Astrocyte (in vitro differentiated cells and primary cell): ENCODE data around the gene PRDM12. TPM values are rescaled to one million over a fixed set of nuclear protein-coding genes. Genes with fewer than 3 reads are reported as not detected.

Experiments used
- DNase-seq: peaks from one replicate; pipeline ENCODE4 v3.0.0-alpha.2; 2010; ENCODE audit warnings: low read depth
- FAIRE-seq: peaks from 2 replicates; lab custom pipeline; 2011; peaks lifted over from hg19 to GRCh38; lab: Jason Lieb, UNC
- H2AFZ ChIP-seq: 2 replicates; pipeline ENCODE4 v1.6.0; 2012; ENCODE audit warnings: low read depth, low read length, inconsistent platforms
- H3K27ac ChIP-seq: 2 replicates; pipeline ENCODE4 v1.5.1; 2011; ENCODE audit warnings: low read depth, low read length, inconsistent platforms
- H3K27me3 ChIP-seq: 2 replicates; pipeline ENCODE4 v1.6.0; 2011; ENCODE audit warnings: low read length, inconsistent platforms; ENCODE audit not compliant: insufficient read depth
- H3K36me3 ChIP-seq: 2 replicates; pipeline ENCODE4 v1.5.1; 2011; ENCODE audit warnings: low read length, inconsistent platforms; ENCODE audit not compliant: insufficient read depth
- H3K4me1 ChIP-seq: 2 replicates; pipeline ENCODE4 v1.5.1; 2011; ENCODE audit warnings: low read length, inconsistent platforms; ENCODE audit not compliant: insufficient read depth
- H3K4me2 ChIP-seq: 2 replicates; pipeline ENCODE4 v1.6.0; 2012; ENCODE audit warnings: low read length, inconsistent platforms
- H3K4me3 ChIP-seq: 2 replicates; pipeline ENCODE4 v1.5.1; 2011; ENCODE audit warnings: low read depth, mild to moderate bottlenecking, low read length, inconsistent platforms; ENCODE audit not compliant: insufficient read depth
- H3K79me2 ChIP-seq: 2 replicates; pipeline ENCODE4 v1.6.0; 2012; ENCODE audit warnings: mild to moderate bottlenecking, low read length, inconsistent platforms; ENCODE audit not compliant: insufficient read depth
- H3K9ac ChIP-seq: 2 replicates; pipeline ENCODE4 v1.6.0; 2012; ENCODE audit warnings: mild to moderate bottlenecking, low read length, inconsistent platforms
- H3K9me3 ChIP-seq: 2 replicates; pipeline ENCODE4 v1.5.1; 2012; ENCODE audit warnings: low read depth, mild to moderate bottlenecking, low read length, inconsistent platforms; ENCODE audit not compliant: insufficient read depth
- H4K20me1 ChIP-seq: 2 replicates; pipeline ENCODE4 v1.6.0; 2012; ENCODE audit warnings: low read length, inconsistent platforms; ENCODE audit not compliant: insufficient read depth
- H3K27ac Mint-ChIP-seq: one replicate; pipeline ENCODE4 v1.8.0; 2021; ENCODE audit warnings: mild to moderate bottlenecking, mixed read lengths; ENCODE audit not compliant: unreplicated experiment
- H3K27me3 Mint-ChIP-seq: one replicate; pipeline ENCODE4 v1.8.0; 2021; ENCODE audit warnings: low read depth, mixed read lengths; ENCODE audit not compliant: unreplicated experiment
- H3K36me3 Mint-ChIP-seq: one replicate; pipeline ENCODE4 v1.8.0; 2021; ENCODE audit warnings: low read depth, mixed read lengths; ENCODE audit not compliant: unreplicated experiment
- H3K4me1 Mint-ChIP-seq: one replicate; pipeline ENCODE4 v1.8.0; 2021; ENCODE audit warnings: low read depth, mixed read lengths; ENCODE audit not compliant: unreplicated experiment
- H3K4me3 Mint-ChIP-seq: one replicate; pipeline ENCODE4 v1.8.0; 2021; ENCODE audit warnings: mild to moderate bottlenecking, moderate library complexity, mixed read lengths; ENCODE audit not compliant: unreplicated experiment
- H3K9me3 Mint-ChIP-seq: one replicate; pipeline ENCODE4 v1.8.0; 2021; ENCODE audit warnings: mild to moderate bottlenecking, mixed read lengths; ENCODE audit not compliant: unreplicated experiment
- CTCF ChIP-seq: IDR thresholded peaks from 2 replicates; pipeline ENCODE4 v1.5.1; 2011; ENCODE audit warnings: low read depth, mild to moderate bottlenecking, inconsistent platforms, low read length, moderate library complexity; ENCODE audit not compliant: insufficient read depth
- EZH2 ChIP-seq: IDR thresholded peaks from 2 replicates; pipeline ENCODE4 v1.6.1; 2012; ENCODE audit warnings: mild to moderate bottlenecking, low read length, inconsistent platforms; ENCODE audit not compliant: insufficient read depth
- total RNA-seq: library from RNA; stranded (reverse); gene quantifications from 2 replicates; pipeline ENCODE4 v1.2.1, GENCODE V29; 2021

Gene PRDM12
- total RNA-seq, 1 donor from 2014 or later, result 0.23 TPM

GRCh38 chr9:130699047-130699446 lies 34.7 kb downstream of the PRDM12 start:
- DNase-seq, result no peak
- H3K27me3 ChIP-seq, result no peaks in the 10 kb centered on the region
- Mint-ChIP-seq H3K9me3 (no peaks in the 10 kb centered on the region), H3K27ac (peak overlapping the region; percentile 43), H3K4me3 (no peak overlapping the region), H3K4me1 (peaks cover 36% of the 10 kb centered on the region), H3K36me3 (peaks cover 36% of the 10 kb centered on the region), H3K27me3 (no peaks in the 10 kb centered on the region)
- peaks cover 15% of the 10 kb centered on the region for H3K4me1 ChIP-seq
- H3K36me3 ChIP-seq, result peaks cover 42% of the 10 kb centered on the region
- H3K79me2 ChIP-seq, result peaks cover 50% of the 10 kb centered on the region
- H4K20me1 ChIP-seq, result peaks cover 62% of the 10 kb centered on the region
- TF ChIP-seq CTCF (no peak), EZH2 (no peak)
- FAIRE-seq, result no peak
- no peak overlapping the region for H3K9ac ChIP-seq
- H3K4me2 ChIP-seq, result peak overlapping the region; percentile 52
- H3K4me3 ChIP-seq, result no peak overlapping the region
- no peak overlapping the region for H2AFZ ChIP-seq
- H3K9me3 ChIP-seq, result no peaks in the 10 kb centered on the region
- H3K27ac ChIP-seq, result no peak overlapping the region

GRCh38 chr9:130701059-130702022 lies 36.9 kb downstream of the PRDM12 start:
- Histone ChIP-seq H3K4me2 (no peak overlapping the region), H3K9me3 (no peaks in the 10 kb centered on the region), H3K27me3 (no peaks in the 10 kb centered on the region), H3K27ac (no peak overlapping the region), H4K20me1 (peaks cover 53% of the 10 kb centered on the region), H2AFZ (no peak overlapping the region), H3K79me2 (peaks cover 29% of the 10 kb centered on the region), H3K4me1 (peaks cover 12% of the 10 kb centered on the region), H3K9ac (no peak overlapping the region), H3K4me3 (no peak overlapping the region), H3K36me3 (peaks cover 52% of the 10 kb centered on the region)
- peak; percentile 56 for DNase-seq
- peak; percentile 41 for FAIRE-seq
- TF ChIP-seq CTCF (peak; percentile 98), EZH2 (no peak)
- no peaks in the 10 kb centered on the region for H3K27me3 Mint-ChIP-seq
- H3K36me3 Mint-ChIP-seq, result peaks cover 35% of the 10 kb centered on the region
- H3K4me3 Mint-ChIP-seq, result no peak overlapping the region
- H3K9me3 Mint-ChIP-seq, result no peaks in the 10 kb centered on the region
- peaks cover 26% of the 10 kb centered on the region for H3K4me1 Mint-ChIP-seq
- H3K27ac Mint-ChIP-seq, result no peak overlapping the region

- no peak overlapping the region for H3K4me3 ChIP-seq
- no peak overlapping the region for H3K9ac ChIP-seq
- H3K4me2 ChIP-seq, result no peak overlapping the region
- H3K4me1 ChIP-seq, result peaks cover 6% of the 10 kb centered on the region
- peaks cover 17% of the 10 kb centered on the region for H3K79me2 ChIP-seq
- H3K27me3 Mint-ChIP-seq, result no peaks in the 10 kb centered on the region
- DNase-seq (no peak), FAIRE-seq (no peak)
- no peak overlapping the region for H3K27ac ChIP-seq
- no peaks in the 10 kb centered on the region for H3K9me3 Mint-ChIP-seq
- TF ChIP-seq EZH2, result no peak
- no peak for TF ChIP-seq CTCF
- H2AFZ ChIP-seq, result no peak overlapping the region
- H3K4me1 Mint-ChIP-seq, result peaks cover 11% of the 10 kb centered on the region
- H3K27me3 ChIP-seq, result no peaks in the 10 kb centered on the region
- H3K27ac Mint-ChIP-seq, result no peak overlapping the region
- H3K36me3 ChIP-seq, result peaks cover 41% of the 10 kb centered on the region
- peaks cover 19% of the 10 kb centered on the region for H3K36me3 Mint-ChIP-seq
- H3K4me3 Mint-ChIP-seq, result no peak overlapping the region
- peaks cover 43% of the 10 kb centered on the region for H4K20me1 ChIP-seq
- no peaks in the 10 kb centered on the region for H3K9me3 ChIP-seq
These were observed 39.1 kb downstream of the PRDM12 start for GRCh38 chr9:130703501-130703900.
